ENCODE results near the gene PTPRE.

Gene PTPRE

DNA sequence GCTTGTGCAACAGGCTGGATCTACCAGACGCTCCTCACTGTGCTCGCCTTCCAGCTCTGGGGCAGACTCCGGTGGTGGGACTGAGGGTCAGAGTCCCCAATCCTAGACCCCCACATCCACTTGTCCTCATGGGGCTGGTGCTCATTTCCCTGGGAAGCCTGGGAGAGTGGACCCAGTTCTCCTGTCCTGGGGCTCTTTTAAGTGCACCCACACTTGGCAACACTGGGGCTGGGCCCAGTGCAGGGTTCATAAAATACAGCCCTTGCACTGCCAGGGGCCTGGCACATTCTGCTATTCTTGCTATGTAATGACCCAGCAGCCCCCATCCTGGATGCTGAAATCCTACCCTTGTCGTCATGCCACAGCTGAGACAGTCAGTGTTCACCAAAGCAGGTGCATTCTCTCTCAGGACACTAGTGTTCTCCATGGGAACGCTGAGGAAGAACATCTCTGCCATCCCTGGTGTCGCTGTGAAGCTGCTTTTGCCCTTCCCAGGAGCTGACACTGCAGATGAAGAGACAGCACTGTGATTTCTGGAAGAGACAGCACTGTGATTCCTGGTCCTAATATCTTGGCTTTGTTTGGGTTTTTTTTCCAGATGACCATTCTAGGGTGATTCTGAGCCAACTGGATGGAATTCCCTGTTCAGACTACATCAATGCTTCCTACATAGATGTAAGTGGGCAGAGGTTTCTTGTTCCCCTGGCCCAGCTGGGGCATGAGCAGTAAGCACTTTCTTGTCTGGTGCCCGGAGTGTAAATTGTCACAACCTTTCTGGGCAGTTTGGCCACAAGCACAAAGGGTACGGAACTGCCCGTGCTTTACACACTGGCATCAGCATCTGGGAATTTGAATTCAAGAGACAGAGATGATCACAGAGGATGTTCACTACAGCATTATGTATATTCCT, 153.7 kb downstream of the PTPRE start:
- DNase-seq (ENCODE audit: low read depth, low spot score) = no peak

DNA sequence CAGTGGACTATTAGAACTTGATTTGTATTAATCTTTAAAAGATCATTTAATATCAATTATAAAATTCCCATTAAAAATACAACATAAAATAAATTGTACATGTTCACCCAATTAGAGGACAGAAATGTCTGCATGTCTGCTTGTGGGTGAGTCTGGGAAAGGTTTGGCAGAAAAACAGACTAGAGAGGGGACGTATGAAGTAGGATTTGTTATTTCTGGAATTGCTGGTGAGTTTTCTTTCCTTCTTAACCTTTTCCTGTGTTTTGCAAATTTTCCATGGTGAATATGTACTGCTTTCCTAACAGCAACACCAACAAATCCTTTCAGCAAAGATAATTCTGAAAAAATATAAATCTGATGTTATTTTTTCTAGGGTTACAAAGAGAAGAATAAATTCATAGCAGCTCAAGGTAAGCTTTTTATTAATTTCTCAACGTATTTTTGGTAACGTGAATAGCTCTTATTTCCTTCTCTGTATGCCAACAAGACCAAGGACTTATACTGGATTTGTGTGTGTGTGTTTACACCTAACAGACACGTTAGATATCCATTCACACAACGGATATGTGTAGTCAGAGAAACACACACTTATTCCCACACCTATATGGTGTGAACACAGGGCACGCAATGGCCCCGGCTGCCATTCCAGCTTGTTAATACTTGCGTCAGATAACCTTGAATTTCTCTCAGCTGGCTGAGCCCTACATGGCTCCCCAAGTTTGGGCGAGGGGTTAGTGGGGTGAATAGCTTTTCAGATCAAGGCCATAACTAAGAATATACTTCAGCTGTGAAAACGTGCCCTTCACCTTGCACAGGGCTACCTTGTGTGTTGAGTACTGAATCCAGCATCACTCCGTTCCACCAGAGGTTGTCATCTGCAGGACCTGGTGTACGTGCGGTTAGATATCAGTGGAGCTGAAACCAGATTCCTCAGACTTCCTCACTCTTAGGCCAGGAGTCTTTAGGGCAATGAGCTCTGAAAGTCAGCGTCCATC, 154.7 kb downstream of the PTPRE start:
- DNase-seq (ENCODE audit: low read depth, low spot score) = no peak

DNA sequence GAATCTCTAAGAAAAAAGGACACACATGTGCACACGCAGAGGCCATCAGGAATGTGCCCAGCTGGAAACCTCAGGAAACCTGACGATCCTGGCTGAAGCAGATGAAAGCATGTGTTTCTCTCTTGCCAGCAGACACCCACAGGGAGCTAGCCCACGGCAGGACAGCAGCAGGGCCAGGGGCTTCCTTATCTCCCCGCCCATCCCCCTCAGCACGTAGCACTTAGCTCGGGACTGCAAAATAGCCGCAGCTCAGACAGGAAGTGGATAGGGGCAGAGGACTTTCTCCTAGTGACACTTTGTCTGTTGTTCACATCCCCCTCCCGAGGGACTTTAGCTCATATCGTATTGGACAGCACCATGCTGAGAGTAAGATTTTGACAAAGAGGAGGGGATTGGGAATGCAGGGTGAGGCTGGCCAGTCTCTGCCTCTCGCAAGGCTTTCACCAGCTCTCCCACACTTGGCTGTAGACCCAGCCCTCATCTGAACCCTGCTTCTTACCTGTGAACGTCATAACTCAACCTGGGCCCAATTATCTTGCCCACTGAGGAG, 155.5 kb downstream of the PTPRE start:
- no peak for DNase-seq (ENCODE audit: low read depth, low spot score)

GRCh38 chr10:128062881-128063563, 156.1 kb downstream of the PTPRE start:
- DNase-seq (ENCODE audit: low read depth, low spot score) = no peak

DNA sequence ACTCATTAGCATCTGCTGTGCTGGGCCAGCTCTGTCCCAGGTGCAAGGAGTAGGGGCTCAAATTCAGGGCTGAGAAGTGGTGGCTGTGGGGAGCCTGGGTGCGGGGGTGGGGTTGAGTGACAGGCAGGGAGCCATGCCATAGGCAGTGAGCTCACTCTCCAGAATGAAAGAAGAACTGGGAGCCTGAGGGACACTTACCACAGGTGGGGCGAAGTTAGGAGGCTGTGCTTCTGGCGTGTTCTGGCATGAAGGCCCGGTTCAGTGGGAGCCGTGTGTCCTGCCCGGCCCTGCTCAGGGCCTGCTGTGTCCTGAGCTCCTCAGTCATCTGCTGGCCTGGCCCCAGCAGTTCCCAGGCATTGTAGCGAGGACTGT, 156.8 kb downstream of the PTPRE start:
- DNase-seq (ENCODE audit: low read depth, low spot score) = no peak

GRCh38 chr10:128064108-128064969, 157.4 kb downstream of the PTPRE start:
- no peak for DNase-seq (ENCODE audit: low read depth, low spot score)

DNA sequence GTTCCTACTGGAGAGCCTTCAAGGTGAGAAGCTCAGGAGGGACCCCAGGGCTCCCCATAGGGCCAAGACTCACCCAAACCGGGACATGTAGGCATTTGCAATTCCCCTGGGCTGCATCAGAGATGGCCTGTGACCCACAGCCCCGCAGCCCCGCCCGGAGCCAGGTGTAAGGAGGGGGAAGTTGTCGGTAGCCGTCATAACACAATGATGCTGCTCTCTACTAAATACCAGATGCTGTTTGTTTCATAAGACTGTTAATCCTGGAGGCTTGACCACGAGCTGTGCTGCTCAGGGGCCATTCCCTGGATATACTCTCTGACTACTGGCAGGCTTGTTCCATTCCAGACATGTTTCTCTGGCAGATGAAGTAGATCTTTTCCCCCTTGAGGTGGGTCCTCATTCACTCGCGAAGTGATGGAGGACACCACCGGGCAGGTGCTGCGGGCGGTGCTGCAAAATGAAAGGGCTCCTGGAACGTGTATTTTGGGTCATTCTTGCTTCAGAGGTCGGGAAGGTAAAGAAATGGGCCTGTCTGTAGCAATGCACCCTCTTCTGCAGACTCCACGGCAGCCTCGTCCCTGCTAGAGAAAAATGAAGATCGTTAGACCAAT, 158.2 kb downstream of the PTPRE start:
- DNase-seq (ENCODE audit: low read depth, low spot score) = no peak

DNA sequence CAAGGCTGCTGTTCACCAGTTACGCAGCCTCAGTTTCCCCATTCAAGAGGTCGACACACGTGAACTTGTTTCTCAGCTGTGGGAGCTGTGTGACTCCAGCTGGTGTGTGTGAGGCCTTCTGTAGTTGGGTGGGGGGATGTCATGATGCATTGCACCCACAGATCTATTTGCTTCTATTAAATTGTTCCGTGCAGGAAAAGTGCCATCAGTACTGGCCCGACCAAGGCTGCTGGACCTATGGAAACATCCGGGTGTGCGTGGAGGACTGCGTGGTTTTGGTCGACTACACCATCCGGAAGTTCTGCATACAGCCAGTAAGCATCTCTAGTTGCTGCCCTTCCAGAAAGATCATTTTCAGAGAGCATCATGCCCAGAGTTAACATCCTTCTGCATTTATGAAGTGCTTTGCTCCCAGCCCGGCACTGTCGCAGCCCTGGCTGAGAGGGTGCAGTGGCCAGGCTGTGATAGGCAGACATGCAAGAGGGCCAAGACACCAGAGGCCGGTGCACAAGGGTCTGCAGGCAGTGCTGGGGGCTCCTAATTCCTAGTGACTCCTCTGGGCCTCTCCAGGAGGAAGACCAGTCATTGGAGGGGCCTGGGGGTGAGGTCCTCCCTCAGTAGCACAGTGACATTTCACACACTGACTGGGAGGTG, 159.1 kb downstream of the PTPRE start:
- DNase-seq (ENCODE audit: low read depth, low spot score) = no peak

GRCh38 chr10:128066870-128067382, 160.0 kb downstream of the PTPRE start:
- no peak for DNase-seq (ENCODE audit: low read depth, low spot score)

- no peak for DNase-seq (ENCODE audit: low read depth, low spot score)
These were observed 160.9 kb downstream of the PTPRE start for GRCh38 chr10:128067691-128068397.

GRCh38 chr10:128068398-128069285, 161.7 kb downstream of the PTPRE start:
- no peak for DNase-seq (ENCODE audit: low read depth, low spot score)

DNA sequence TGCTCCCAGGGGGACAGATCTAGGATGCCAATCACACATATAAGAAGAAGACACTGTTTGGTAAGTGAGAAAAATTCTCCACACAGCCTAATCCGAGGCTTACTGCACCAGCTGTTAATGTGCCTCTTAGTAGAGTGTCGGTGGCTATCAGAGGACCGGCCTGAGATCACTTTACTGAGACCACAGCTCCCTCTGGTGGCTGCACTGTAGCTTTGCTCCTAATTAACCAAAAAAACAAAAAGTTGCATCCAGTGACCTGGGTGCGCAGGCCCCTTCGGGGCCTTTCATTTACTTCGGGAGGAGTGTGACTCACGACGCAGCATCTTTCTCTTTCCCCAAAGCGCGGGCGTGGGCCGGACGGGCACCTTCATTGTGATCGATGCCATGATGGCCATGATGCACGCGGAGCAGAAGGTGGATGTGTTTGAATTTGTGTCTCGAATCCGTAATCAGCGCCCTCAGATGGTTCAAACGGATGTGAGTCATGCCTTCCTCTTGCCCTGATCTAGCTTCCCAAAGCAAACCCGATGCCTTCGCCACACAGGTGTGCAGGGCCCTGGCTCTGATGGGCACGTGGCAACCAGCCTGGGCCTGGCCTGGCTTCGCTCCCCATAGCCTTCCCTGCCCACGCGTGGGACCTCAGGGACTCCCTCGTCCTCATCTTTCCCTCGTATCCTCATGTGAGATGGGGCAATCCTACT, 162.6 kb downstream of the PTPRE start:
- DNase-seq (ENCODE audit: low read depth, low spot score) = no peak

- no peak for DNase-seq (ENCODE audit: low read depth, low spot score)
These were observed 163.3 kb downstream of the PTPRE start for GRCh38 chr10:128070161-128070560.

GRCh38 chr10:128070721-128071416, 164.0 kb downstream of the PTPRE start:
- DNase-seq (ENCODE audit: low read depth, low spot score) = no peak

DNA sequence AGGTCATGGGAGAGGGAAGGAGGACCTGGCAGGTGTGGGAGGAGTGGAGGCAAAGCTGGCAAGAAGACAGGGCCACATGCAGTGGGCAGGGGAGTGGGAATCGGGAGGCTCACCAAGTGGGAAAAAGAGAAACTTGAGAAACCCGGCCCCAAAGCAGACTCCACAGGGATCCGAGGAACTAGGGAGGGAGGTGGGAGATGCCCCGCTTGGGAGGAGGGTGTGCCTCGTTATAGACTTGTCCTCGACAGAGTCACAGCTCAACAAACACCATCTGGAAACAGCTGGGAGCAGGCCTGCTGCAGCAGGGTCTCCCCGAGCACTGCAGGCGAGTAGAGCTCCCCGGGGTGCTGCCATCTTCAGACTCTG, 164.5 kb downstream of the PTPRE start:
- DNase-seq (ENCODE audit: low read depth, low spot score) = no peak

- no peak for DNase-seq (ENCODE audit: low read depth, low spot score)
These were observed 165.1 kb downstream of the PTPRE start for GRCh38 chr10:128072046-128072445.

All from smooth muscle cell of the brain vasculature (primary cell).